Neural cell (in vitro differentiated cells): ENCODE results near the gene BLOC1S1. TPM values are rescaled to one million over a fixed set of nuclear protein-coding genes. Genes with fewer than 3 reads are reported as not detected.

ENCODE experiments used
- H2AFZ ChIP-seq: fragments of 200-600, 300-800 bp; sonication (generic), shearing (Covaris generic); 2 replicates; pipeline ENCODE4 v1.6.0; 2014; ENCODE audit warnings: low read depth, mild to moderate bottlenecking, antibody characterized with exemption, low read length, moderate library complexity
- H3F3A ChIP-seq: fragments of 200-600 bp; shearing (Covaris generic); 2 replicates; pipeline ENCODE4 v1.6.1; 2016; ENCODE audit warnings: mild to moderate bottlenecking, moderate library complexity, mixed read lengths, antibody characterized with exemption, low read length; ENCODE audit not compliant: insufficient read depth, poor library complexity, severe bottlenecking
- H3K27ac ChIP-seq: fragments of 200-600, 300-800 bp; sonication (generic), shearing (Covaris generic); 2 replicates; pipeline ENCODE4 v1.5.1; 2014; ENCODE audit warnings: mild to moderate bottlenecking, low read length, moderate library complexity
- H3K27me3 ChIP-seq: fragments of 300-800, 200-600 bp; sonication (generic), shearing (Covaris generic); 2 replicates; pipeline ENCODE4 v1.6.0; 2014; ENCODE audit warnings: mild to moderate bottlenecking, low read depth, low read length, moderate library complexity; ENCODE audit not compliant: insufficient read depth
- H3K36me3 ChIP-seq: fragments of 300-800, 200-600 bp; sonication (generic), shearing (Covaris generic); 2 replicates; pipeline ENCODE4 v1.5.1; 2014; ENCODE audit warnings: mild to moderate bottlenecking, antibody characterized with exemption, low read length, moderate library complexity; ENCODE audit not compliant: insufficient read depth
- H3K4me2 ChIP-seq: fragments of 300-800, 200-600 bp; sonication (generic), shearing (Covaris generic); 2 replicates; pipeline ENCODE4 v1.6.0; 2014; ENCODE audit warnings: mild to moderate bottlenecking, low read length
- H3K4me3 ChIP-seq: fragments of 300-800, 200-600 bp; sonication (generic), shearing (Covaris generic); 2 replicates; pipeline ENCODE4 v1.5.1; 2014; ENCODE audit warnings: mild to moderate bottlenecking, low read length, moderate library complexity
- H3K79me2 ChIP-seq: fragments of 200-600 bp; shearing (Covaris generic); replicated peaks from 2 replicates; pipeline ENCODE4 v1.6.0; 2014; ENCODE audit warnings: mild to moderate bottlenecking, low read length, moderate library complexity; ENCODE audit not compliant: insufficient read depth
- H3K9ac ChIP-seq: fragments of 300-800, 200-600 bp; sonication (generic), shearing (Covaris generic); 2 replicates; pipeline ENCODE4 v1.6.1; 2016; ENCODE audit warnings: mild to moderate bottlenecking, low read length, mixed read lengths
- H3K9me2 ChIP-seq: fragments of 200-600 bp; shearing (Covaris generic); 2 replicates; pipeline ENCODE4 v1.6.1; 2016; ENCODE audit warnings: mild to moderate bottlenecking, low read length, mixed read lengths; ENCODE audit not compliant: insufficient read depth
- H3K9me3 ChIP-seq: fragments of 200-600, 300-800 bp; sonication (generic), shearing (Covaris generic); 2 replicates; pipeline ENCODE4 v1.6.1; 2016; ENCODE audit warnings: mild to moderate bottlenecking, mixed run types, low read length, moderate library complexity, mixed read lengths
- H4K20me1 ChIP-seq: fragments of 200-600 bp; shearing (Covaris generic); 2 replicates; pipeline ENCODE4 v1.6.1; 2016; ENCODE audit warnings: mild to moderate bottlenecking, mixed run types; ENCODE audit not compliant: insufficient read depth
- EP300 ChIP-seq: fragments of 450-650 bp; conservative IDR thresholded peaks from 2 replicates; pipeline ENCODE4 v1.6.1; 2014; ENCODE audit warnings: antibody characterized with exemption, mild to moderate bottlenecking, moderate library complexity; ENCODE audit not compliant: poor library complexity, severe bottlenecking
- EZH2 ChIP-seq: fragments of 200-600, 300-800 bp; shearing (Covaris generic), sonication (generic); IDR thresholded peaks from 2 replicates; pipeline ENCODE4 v1.6.1; 2014; ENCODE audit warnings: antibody characterized with exemption, low read length, borderline replicate concordance, mild to moderate bottlenecking; ENCODE audit not compliant: insufficient read depth, poor library complexity, severe bottlenecking
- MXI1 ChIP-seq: fragments of 450-650 bp; conservative IDR thresholded peaks from 2 replicates; pipeline ENCODE4 v1.6.1; 2014; ENCODE audit warnings: antibody characterized with exemption, mild to moderate bottlenecking; ENCODE audit not compliant: poor library complexity, severe bottlenecking
- POLR2AphosphoS5 ChIP-seq: IDR thresholded peaks from 2 replicates; pipeline ENCODE4 v1.6.1; 2012
- RAD21 ChIP-seq: fragments of 450-650 bp; conservative IDR thresholded peaks from 2 replicates; pipeline ENCODE4 v1.6.1; 2014; ENCODE audit warnings: antibody characterized with exemption, mild to moderate bottlenecking, moderate library complexity
- SMC3 ChIP-seq: fragments of 450-650 bp; conservative IDR thresholded peaks from 2 replicates; pipeline ENCODE4 v1.6.1; 2014; ENCODE audit warnings: antibody characterized with exemption, mild to moderate bottlenecking, moderate library complexity; ENCODE audit not compliant: poor library complexity
- TAF1 ChIP-seq: IDR thresholded peaks from 2 replicates; pipeline ENCODE4 v1.6.1; 2012; ENCODE audit warnings: low read depth
- polyA plus RNA-seq: library from polyadenylated mRNA; depleted of rRNA; stranded (reverse); fragments of >200 nt; gene quantifications from 2 replicates; pipeline ENCODE4 v1.2.3, GENCODE V29; 2014
- TF ChIP-seq, protein P1 (sequence below): IDR thresholded peaks from 2 replicates; pipeline ENCODE4 v1.6.1; 2012; ENCODE audit warnings: borderline replicate concordance
- TF ChIP-seq, protein P2 (sequence below): fragments of 450-650 bp; IDR thresholded peaks from 2 replicates; pipeline ENCODE4 v1.5.1; 2014; ENCODE audit warnings: antibody characterized with exemption, mild to moderate bottlenecking, moderate library complexity; ENCODE audit not compliant: poor library complexity, severe bottlenecking

The BLOC1S1 gene
- polyA plus RNA-seq, 1 donor from 2014 or later = 217 TPM

DNA sequence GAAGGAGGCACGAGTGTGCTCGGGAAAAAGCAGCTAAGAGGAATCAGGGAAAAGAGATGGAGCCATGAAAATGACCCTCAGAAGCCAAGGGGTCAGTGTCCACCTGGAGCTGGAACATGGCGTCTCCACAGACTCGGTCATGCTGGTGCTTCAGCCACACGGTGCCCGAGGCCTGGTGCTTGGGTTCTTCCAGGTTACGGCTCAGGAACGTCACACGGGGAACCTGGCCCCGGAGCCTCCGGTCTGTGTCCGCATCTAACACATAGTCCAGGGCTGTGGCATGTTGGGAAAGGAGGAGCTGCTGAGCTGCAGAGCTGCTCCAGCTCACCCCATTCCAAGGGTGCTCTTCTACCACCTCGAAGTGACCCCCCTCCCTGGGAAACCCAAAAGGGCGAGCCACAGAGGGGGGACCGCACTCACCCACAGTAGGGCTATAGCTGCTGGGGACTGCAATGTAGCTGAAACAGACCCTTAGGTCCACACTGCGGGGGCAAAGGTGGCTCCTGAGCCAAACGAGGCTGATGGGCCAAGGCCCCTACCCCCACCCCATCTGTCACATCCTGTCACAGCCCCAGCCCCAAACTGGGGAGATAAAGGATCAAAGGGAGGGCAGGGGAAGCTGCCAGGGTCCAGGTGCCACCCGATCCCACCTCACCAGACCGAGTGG, 18.9 kb upstream of the BLOC1S1 start:
- Histone ChIP-seq H3K4me2 (no peak overlapping the region), H3K79me2 (no peaks in the 10 kb centered on the region), H3K4me3 (no peak overlapping the region), H4K20me1 (no peaks in the 10 kb centered on the region), H3K9me2 (no peaks in the 10 kb centered on the region), H3K36me3 (no peaks in the 10 kb centered on the region), H3F3A (no peaks in the 10 kb centered on the region), H3K27ac (no peak overlapping the region), H3K27me3 (no peaks in the 10 kb centered on the region), H2AFZ (no peak overlapping the region), H3K9me3 (no peaks in the 10 kb centered on the region), H3K9ac (no peak overlapping the region)
- TF ChIP-seq TAF1 (no peak), RAD21 (no peak), MXI1 (no peak), EP300 (no peak), POLR2AphosphoS5 (no peak), EZH2 (no peak), SMC3 (no peak)
- TF ChIP-seq, protein P1, sequence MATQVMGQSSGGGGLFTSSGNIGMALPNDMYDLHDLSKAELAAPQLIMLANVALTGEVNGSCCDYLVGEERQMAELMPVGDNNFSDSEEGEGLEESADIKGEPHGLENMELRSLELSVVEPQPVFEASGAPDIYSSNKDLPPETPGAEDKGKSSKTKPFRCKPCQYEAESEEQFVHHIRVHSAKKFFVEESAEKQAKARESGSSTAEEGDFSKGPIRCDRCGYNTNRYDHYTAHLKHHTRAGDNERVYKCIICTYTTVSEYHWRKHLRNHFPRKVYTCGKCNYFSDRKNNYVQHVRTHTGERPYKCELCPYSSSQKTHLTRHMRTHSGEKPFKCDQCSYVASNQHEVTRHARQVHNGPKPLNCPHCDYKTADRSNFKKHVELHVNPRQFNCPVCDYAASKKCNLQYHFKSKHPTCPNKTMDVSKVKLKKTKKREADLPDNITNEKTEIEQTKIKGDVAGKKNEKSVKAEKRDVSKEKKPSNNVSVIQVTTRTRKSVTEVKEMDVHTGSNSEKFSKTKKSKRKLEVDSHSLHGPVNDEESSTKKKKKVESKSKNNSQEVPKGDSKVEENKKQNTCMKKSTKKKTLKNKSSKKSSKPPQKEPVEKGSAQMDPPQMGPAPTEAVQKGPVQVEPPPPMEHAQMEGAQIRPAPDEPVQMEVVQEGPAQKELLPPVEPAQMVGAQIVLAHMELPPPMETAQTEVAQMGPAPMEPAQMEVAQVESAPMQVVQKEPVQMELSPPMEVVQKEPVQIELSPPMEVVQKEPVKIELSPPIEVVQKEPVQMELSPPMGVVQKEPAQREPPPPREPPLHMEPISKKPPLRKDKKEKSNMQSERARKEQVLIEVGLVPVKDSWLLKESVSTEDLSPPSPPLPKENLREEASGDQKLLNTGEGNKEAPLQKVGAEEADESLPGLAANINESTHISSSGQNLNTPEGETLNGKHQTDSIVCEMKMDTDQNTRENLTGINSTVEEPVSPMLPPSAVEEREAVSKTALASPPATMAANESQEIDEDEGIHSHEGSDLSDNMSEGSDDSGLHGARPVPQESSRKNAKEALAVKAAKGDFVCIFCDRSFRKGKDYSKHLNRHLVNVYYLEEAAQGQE = no peak
- TF ChIP-seq, protein P2, sequence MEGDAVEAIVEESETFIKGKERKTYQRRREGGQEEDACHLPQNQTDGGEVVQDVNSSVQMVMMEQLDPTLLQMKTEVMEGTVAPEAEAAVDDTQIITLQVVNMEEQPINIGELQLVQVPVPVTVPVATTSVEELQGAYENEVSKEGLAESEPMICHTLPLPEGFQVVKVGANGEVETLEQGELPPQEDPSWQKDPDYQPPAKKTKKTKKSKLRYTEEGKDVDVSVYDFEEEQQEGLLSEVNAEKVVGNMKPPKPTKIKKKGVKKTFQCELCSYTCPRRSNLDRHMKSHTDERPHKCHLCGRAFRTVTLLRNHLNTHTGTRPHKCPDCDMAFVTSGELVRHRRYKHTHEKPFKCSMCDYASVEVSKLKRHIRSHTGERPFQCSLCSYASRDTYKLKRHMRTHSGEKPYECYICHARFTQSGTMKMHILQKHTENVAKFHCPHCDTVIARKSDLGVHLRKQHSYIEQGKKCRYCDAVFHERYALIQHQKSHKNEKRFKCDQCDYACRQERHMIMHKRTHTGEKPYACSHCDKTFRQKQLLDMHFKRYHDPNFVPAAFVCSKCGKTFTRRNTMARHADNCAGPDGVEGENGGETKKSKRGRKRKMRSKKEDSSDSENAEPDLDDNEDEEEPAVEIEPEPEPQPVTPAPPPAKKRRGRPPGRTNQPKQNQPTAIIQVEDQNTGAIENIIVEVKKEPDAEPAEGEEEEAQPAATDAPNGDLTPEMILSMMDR = no peak

DNA sequence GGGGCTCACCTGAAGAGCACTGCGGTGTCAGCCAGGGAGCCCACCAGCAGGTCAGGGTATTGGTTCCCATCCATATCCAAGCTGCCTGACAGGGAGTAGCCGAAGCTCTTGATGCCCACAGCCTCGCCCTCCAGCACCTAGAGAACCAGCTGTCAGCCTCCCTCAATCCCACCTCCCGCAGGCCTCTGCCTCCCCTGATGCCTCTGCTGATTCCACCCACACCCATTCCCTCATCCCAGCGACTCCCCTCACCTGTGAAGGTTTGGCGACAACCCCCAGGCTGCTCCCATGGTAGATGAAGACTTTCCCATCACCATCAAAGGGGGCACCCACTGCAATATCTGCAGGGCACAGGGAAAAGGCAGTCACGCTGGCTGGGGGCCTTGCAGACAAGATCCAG, 18.2 kb upstream of the BLOC1S1 start:
- no peaks in the 10 kb centered on the region for H3K79me2 ChIP-seq
- H3K4me2 ChIP-seq = no peak overlapping the region
- no peaks in the 10 kb centered on the region for H3F3A ChIP-seq
- no peak overlapping the region for H3K4me3 ChIP-seq
- H3K9ac ChIP-seq = no peak overlapping the region
- H4K20me1 ChIP-seq = no peaks in the 10 kb centered on the region
- no peaks in the 10 kb centered on the region for H3K9me2 ChIP-seq
- TF ChIP-seq EZH2 (no peak), POLR2AphosphoS5 (no peak), RAD21 (no peak), EP300 (no peak), TAF1 (no peak), MXI1 (no peak), SMC3 (no peak)
- TF ChIP-seq, protein P1 = no peak
- TF ChIP-seq, protein P2 = no peak
- H3K9me3 ChIP-seq = no peaks in the 10 kb centered on the region
- no peak overlapping the region for H2AFZ ChIP-seq
- no peaks in the 10 kb centered on the region for H3K27me3 ChIP-seq
- H3K36me3 ChIP-seq = no peaks in the 10 kb centered on the region
- H3K27ac ChIP-seq = no peak overlapping the region
